UCSD-AML1 (cell line): ENCODE data around the gene TENT4A.

Experiments used
- DNase-seq: peaks from one replicate; lab custom pipeline; 2025; ENCODE audit not compliant: unreplicated experiment; lab: John Stamatoyannopoulos, UW

The TENT4A gene

DNA sequence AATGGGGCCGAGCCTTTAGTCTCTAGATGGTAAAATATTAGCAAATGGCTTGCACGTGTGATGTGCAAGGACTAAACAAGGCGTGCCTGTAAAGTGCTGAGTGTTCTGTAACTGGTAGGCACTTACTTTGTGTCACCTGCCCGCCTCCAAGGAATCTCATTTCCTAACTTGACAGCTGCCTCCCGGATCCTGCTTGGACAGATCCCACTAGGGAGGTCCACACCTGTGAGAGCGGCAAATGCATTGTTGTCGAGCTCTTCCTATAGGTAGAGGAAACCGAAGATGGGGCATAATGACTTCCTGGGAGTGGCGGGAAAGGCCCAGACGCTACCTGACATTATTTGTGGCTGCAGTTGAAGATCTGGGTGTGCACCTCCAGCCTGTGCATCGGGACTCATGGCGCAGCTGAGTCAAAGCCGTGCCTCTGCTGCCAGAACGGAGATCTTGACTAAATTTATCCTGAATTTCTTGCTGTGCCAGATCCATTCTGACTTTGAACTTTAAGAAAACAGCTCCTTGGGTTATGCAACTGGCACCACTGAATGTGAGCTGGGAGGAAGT, 79.8 kb downstream of the TENT4A start:
- DNase-seq: no peak

DNA sequence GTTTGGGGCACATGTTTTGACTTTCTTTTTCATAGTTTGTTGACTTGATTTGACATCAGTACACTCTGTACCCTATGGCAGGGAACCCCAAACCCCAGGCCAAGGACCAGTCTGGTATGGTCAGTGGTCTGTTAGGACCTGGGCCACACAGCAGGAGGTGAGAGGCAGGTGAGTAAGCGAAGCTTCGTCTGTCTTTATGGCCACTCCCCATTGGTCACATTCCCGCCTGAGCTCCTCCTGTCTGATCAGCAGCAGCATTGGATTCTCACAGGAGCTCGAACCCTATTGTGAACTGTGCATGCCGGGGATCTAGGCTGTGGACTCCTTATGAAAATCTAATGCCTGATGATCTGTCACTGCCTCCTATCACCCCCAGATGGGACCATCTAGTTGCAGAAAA, 88.0 kb downstream of the TENT4A start:
- no peak for DNase-seq

DNA sequence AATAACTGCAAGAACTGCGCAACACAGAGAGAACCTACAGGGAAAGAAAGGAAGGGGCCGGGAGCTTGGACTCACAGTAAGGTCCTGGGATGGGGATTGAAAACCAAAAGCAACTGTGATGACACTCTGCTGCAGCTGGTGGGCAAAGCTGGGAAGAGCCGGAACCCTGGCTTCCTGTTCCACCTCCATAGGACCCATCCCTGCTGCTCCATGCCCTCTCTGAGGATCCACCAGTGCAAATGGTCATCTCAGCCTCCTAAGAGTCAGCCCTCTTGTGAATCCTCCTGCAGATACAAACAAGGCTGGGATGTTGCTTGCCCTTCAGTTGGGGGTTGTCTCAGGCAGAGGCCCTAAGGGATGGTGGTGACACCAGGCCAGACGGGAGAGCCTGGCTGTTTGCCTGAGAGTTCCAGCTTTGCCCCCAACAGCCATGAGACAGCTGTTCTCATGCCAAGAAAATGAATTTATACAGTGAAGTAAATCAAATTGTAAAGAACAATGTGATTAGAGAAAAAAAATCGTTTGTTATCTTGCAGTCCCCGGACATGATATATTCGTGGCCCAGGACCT, 90.8 kb downstream of the TENT4A start:
- DNase-seq: no peak

DNA sequence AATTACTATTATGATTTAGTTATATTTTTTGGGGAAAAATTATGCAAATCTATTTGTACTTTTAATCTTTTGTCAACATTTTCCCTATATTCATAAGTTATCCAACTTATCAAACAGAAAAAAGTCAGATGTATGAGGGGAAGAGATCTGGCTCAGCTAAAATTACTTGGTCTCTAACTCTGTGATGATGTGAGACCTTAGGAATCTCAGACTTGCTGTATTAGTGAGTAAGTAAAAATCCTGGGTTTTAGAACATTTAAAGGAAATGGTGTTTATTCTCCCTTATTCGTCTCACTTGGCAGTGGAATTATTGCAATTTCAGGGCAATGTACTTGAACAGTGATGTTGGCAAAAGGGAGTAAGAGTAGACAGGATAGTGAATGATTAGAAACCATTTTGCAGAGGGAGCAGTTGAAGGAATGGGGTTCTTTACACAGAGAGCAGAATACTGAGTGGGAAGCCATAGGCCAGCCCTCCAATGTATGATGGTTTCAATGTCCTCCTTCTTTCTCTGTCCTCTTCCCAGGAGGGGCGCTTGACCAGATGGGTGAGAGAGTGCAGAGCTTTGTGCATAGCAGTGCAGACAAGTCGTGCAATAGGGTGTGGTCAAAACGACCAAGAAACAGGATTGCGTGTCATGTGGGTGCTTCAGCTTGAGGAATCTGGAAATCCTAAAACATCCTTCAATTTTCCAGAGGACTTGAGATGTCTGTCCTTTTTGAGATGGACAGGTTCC, 91.7 kb downstream of the TENT4A start:
- no peak for DNase-seq

DNA sequence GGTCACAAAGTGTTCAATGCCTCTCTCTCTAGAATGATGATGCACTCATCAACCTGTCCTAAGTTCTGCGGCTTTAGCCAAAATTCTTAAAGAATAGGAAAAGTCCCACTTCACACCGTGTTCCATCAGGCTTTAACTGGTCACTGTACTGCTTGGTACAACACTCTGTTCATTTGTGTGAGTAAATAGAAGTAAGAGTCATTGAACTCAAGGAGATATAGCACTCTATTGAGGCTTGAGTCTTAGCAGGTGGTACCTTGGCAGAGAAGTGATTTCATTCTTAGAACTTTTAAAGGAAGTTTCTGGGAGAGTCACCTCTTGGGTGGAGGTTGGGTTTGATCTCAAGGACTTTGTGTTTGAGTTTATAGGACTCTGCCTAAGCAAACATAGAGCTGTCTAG, 92.6 kb downstream of the TENT4A start:
- DNase-seq: no peak
